B cell (primary cell): Measurements from ENCODE around the gene USP36. TPM values are rescaled to one million over a fixed set of nuclear protein-coding genes. Genes with fewer than 3 reads are reported as not detected.

ENCODE experiments used
- ATAC-seq: fragments of 200-7000 bp; cut with Tn5 transposase; one replicate; pipeline ENCODE4 v1.10.0; 2021; ENCODE audit warnings: low read depth, mild to moderate bottlenecking, moderate number of reproducible peaks, moderate library complexity
- CTCF ChIA-PET: fragments of 350-600 bp; sonication (Branson Sonifier 250); formaldehyde crosslinking; loops from one replicate; lab custom pipeline; 2021; ENCODE audit warnings: antibody characterized with exemption, inconsistent platforms; lab: Charles Lee
- POLR2A ChIA-PET: fragments of 350-600 bp; sonication (Branson Sonifier 250); formaldehyde crosslinking; loops from one replicate; lab custom pipeline; 2021; ENCODE audit warnings: antibody characterized with exemption; lab: Charles Lee
- DNase-seq: peaks from one replicate; pipeline ENCODE4 v3.0.0; 2013
- H2AFZ ChIP-seq: 2 replicates; pipeline ENCODE4 v1.6.1; 2012; ENCODE audit warnings: mild to moderate bottlenecking, low read depth, low read length; ENCODE audit not compliant: insufficient read depth, poor library complexity, severe bottlenecking
- H3K27ac ChIP-seq, 2 donors: 1 replicate in 1 of 2; 2 replicates in 1 of 2; pipeline ENCODE4 v1.5.1; 2012 to 2013; ENCODE audit warnings: low read length in 2 of 2, mild to moderate bottlenecking in 2 of 2, moderate library complexity in 1 of 2
- H3K27me3 ChIP-seq, 4 experiments: fragments of 200-600 bp in 1 of 4; sonication (generic) in 1 of 4; replicated peaks in 1 of 4; 1 replicate in 2 of 4; 2 replicates in 2 of 4; pipeline versions ENCODE4 v1.6.1 to v1.7.0; 2013 to 2016; ENCODE audit warnings: low read length in 3 of 4, mild to moderate bottlenecking in 2 of 4, mixed read lengths in 1 of 4, moderate library complexity in 1 of 4; ENCODE audit not compliant: insufficient read depth in 4 of 4, control insufficient read depth in 3 of 4; ENCODE audit errors: control extremely low read depth in 1 of 4
- H3K36me3 ChIP-seq, 2 experiments: replicated peaks in 1 of 2; 1 replicate in 1 of 2; 2 replicates in 1 of 2; pipeline versions ENCODE4 v1.6.1 to v1.7.1; 2013; ENCODE audit warnings: low read length in 1 of 2; ENCODE audit not compliant: insufficient read depth in 2 of 2, control insufficient read depth in 1 of 2; ENCODE audit errors: control extremely low read depth in 1 of 2, extremely low read depth in 1 of 2
- H3K4me1 ChIP-seq, 2 donors: fragments of 200-600 bp in 1 of 2; sonication (generic) in 1 of 2; 1 replicate in 1 of 2; 2 replicates in 1 of 2; pipeline versions ENCODE4 v1.5.1 to v1.6.1; 2013 to 2017; ENCODE audit warnings: low read length in 2 of 2; ENCODE audit not compliant: control insufficient read depth in 2 of 2, insufficient read depth in 2 of 2
- H3K4me2 ChIP-seq: replicated peaks from 2 replicates; pipeline ENCODE3; 2012; ENCODE audit warnings: mild to moderate bottlenecking, low read depth, low read length; ENCODE audit not compliant: poor library complexity, severe bottlenecking
- H3K4me3 ChIP-seq, 5 experiments: fragments of 200-600 bp in 1 of 5; sonication (generic) in 1 of 5; 1 replicate in 3 of 5; 2 replicates in 2 of 5; pipeline versions ENCODE4 v1.5.1 to v1.7.0; 2011 to 2016; ENCODE audit warnings: low read length in 4 of 5, mild to moderate bottlenecking in 4 of 5, low read depth in 2 of 5, control low read depth in 1 of 5, moderate library complexity in 1 of 5; ENCODE audit not compliant: insufficient read depth in 1 of 5; ENCODE audit errors: control extremely low read depth in 1 of 5, extremely low read depth in 1 of 5
- H3K79me2 ChIP-seq: fragments of 200-600 bp; sonication (generic); one replicate; pipeline ENCODE4 v1.6.0; 2016; ENCODE audit warnings: low read length; ENCODE audit not compliant: control insufficient read depth, insufficient read depth
- H3K9ac ChIP-seq: fragments of 200-600 bp; sonication (generic); 2 replicates; pipeline ENCODE4 v1.6.1; 2017; ENCODE audit warnings: mild to moderate bottlenecking, low read length, moderate library complexity
- H3K9me3 ChIP-seq, 3 donors: one replicate each; pipeline versions ENCODE4 v1.6.1 to v1.7.1; 2013; ENCODE audit warnings: low read length in 2 of 3; ENCODE audit not compliant: control insufficient read depth in 2 of 3, insufficient read depth in 1 of 3; ENCODE audit errors: control extremely low read depth in 1 of 3
- H4K20me1 ChIP-seq: 2 replicates; pipeline ENCODE4 v1.6.0; 2012; ENCODE audit warnings: mild to moderate bottlenecking, low read length; ENCODE audit not compliant: insufficient read depth, control insufficient read depth, poor library complexity, severe bottlenecking
- H3K27ac Mint-ChIP-seq: one replicate; pipeline ENCODE4 v1.8.0; 2021; ENCODE audit warnings: mixed read lengths
- H3K27me3 Mint-ChIP-seq: one replicate; pipeline ENCODE4 v1.8.0; 2021; ENCODE audit warnings: mixed read lengths
- H3K4me1 Mint-ChIP-seq: one replicate; pipeline ENCODE4 v1.8.0; 2021; ENCODE audit warnings: mixed read lengths
- H3K4me3 Mint-ChIP-seq: one replicate; pipeline ENCODE4 v1.8.0; 2021; ENCODE audit warnings: mixed read lengths
- H3K9me3 Mint-ChIP-seq: one replicate; pipeline ENCODE4 v1.8.0; 2022; ENCODE audit warnings: mixed read lengths; ENCODE audit not compliant: insufficient read depth
- EZH2 ChIP-seq: IDR thresholded peaks from 2 replicates; pipeline ENCODE4 v1.6.1; 2012; ENCODE audit warnings: borderline replicate concordance, low read depth, mild to moderate bottlenecking, moderate library complexity, low read length; ENCODE audit not compliant: insufficient read depth, poor library complexity, severe bottlenecking
- WGBS: methylation state at CpG from one replicate; pipeline ENCODE4 v1.1.5; 2013; ENCODE audit warnings: missing lambda C conversion rate; ENCODE audit not compliant: insufficient coverage; 5-methylcytosine and 5-hydroxymethylcytosine counted together
- intact Hi-C: fragments of 100-400 bp; cut with micrococcal nuclease; formaldehyde crosslinking; loops from one replicate; pipeline ENCODE4 v1.10.0; 2022
- polyA plus RNA-seq: library from polyadenylated mRNA; depleted of rRNA; stranded (reverse); fragments of >200 nt; gene quantifications from 2 replicates; pipeline ENCODE4 v1.2.3, GENCODE V29; 2012
- total RNA-seq, 2 donors: library from RNA; stranded (reverse); fragments of 120-200 nt in 1 of 2; gene quantifications; 1 replicate in 1 of 2; 2 replicates in 1 of 2; pipeline versions ENCODE4 v1.2.3 to v1.2.4, GENCODE V29; 2013 to 2022
- TF ChIP-seq, protein P1 (sequence below): fragments of 200-600 bp; IDR thresholded peaks from one replicate; pipeline ENCODE4 v1.8.0; 2022; ENCODE audit warnings: antibody characterized with exemption, mild to moderate bottlenecking

The USP36 gene
- total and polyA plus RNA-seq, 2 donors (not counting 1 experiment from before 2014, with no cell fraction given), result 52.2 to 137 TPM

DNA sequence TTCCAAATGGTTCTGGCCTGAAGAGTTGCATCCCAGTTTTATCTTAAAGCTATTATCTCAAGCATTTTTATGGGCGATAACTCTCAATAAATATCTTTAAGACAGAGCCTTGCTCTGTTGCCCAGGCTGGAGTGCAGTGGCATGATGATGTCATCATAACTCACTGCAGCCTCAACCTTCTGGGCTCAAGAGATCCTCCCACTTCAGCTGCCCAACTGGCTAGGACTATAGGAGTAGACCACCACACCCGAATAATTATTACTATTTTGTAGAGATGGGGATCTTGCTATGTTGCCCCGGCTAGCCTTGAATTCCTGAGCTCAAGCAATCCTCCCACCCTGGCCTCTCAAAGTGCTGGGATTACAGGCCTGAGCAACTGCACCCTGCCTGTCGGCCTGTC, 32.5 kb downstream of the USP36 start:
- ATAC-seq, result no peak
- Histone ChIP-seq H4K20me1 (peaks cover 6% of the 10 kb centered on the region), H3K9me3 (no peaks in the 10 kb centered on the region), H3K4me3 (no peak overlapping the region), H3K9ac (no peak overlapping the region), H3K27me3 (no peaks in the 10 kb centered on the region), H3K79me2 (peaks cover 14% of the 10 kb centered on the region), H3K27ac (no peak overlapping the region), H3K36me3 (peaks cover 0 to 73% of the 10 kb centered on the region in 2 experiments), H3K4me1 (peaks cover 19% of the 10 kb centered on the region in 2 donors), H3K4me2 (no peak overlapping the region), H2AFZ (no peak overlapping the region)
- Mint-ChIP-seq H3K4me1 (peaks cover 18% of the 10 kb centered on the region), H3K27ac (no peak overlapping the region), H3K4me3 (no peak overlapping the region), H3K9me3 (no peaks in the 10 kb centered on the region), H3K27me3 (no peaks in the 10 kb centered on the region)
- intact Hi-C loops, result no loop called here
- DNase-seq, result no peak
- TF ChIP-seq, protein P1, sequence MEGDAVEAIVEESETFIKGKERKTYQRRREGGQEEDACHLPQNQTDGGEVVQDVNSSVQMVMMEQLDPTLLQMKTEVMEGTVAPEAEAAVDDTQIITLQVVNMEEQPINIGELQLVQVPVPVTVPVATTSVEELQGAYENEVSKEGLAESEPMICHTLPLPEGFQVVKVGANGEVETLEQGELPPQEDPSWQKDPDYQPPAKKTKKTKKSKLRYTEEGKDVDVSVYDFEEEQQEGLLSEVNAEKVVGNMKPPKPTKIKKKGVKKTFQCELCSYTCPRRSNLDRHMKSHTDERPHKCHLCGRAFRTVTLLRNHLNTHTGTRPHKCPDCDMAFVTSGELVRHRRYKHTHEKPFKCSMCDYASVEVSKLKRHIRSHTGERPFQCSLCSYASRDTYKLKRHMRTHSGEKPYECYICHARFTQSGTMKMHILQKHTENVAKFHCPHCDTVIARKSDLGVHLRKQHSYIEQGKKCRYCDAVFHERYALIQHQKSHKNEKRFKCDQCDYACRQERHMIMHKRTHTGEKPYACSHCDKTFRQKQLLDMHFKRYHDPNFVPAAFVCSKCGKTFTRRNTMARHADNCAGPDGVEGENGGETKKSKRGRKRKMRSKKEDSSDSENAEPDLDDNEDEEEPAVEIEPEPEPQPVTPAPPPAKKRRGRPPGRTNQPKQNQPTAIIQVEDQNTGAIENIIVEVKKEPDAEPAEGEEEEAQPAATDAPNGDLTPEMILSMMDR, result no peak
- TF ChIP-seq EZH2, result no peak
- CTCF ChIA-PET, result interaction anchor here (1.0 kb wide), 1 partner anchor 9 kb away, joined by 3 read pairs; no protein-coding TSS in a partner anchor
- no CpG with 5 or more reads among the region's 4 CpGs for WGBS
- POLR2A ChIA-PET, result no interaction called here

DNA sequence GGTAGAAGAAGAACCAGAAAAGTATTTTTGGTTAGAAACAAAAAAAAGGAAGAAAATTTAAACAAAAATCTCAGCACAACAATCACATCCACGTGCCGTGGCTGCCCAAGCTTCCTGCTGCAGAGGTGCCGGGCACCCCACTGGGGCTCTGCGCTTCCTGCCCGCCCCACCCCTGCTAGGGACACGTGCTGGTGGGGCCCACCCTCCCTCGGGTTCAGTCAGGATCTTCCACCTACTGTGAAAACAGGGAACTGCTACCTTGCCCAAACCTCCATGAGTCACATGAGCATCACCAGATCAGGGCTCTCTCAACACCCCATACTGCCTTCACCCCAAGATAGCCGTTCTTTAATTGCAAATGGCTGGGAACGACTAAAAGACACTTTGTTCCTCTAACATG, 34.2 kb downstream of the USP36 start:
- Histone ChIP-seq H2AFZ (no peak overlapping the region), H3K4me3 (no peak overlapping the region), H3K36me3 (peaks cover 0 to 71% of the 10 kb centered on the region in 2 experiments), H3K9ac (no peak overlapping the region), H3K79me2 (peaks cover 25% of the 10 kb centered on the region), H3K4me1 (peaks cover 19% of the 10 kb centered on the region in 2 donors), H3K27me3 (no peaks in the 10 kb centered on the region), H3K27ac (peak overlapping the region; percentile 55 to 81), H4K20me1 (peaks cover 21% of the 10 kb centered on the region), H3K4me2 (peak overlapping the region; percentile 37), H3K9me3 (no peaks in the 10 kb centered on the region)
- DNase-seq, result peak; percentile 77
- Mint-ChIP-seq H3K27me3 (no peaks in the 10 kb centered on the region), H3K4me3 (no peak overlapping the region), H3K4me1 (peaks cover 18% of the 10 kb centered on the region), H3K27ac (peak overlapping the region; percentile 76), H3K9me3 (no peaks in the 10 kb centered on the region)
- ATAC-seq, result peak; percentile 68
- CTCF ChIA-PET, result no interaction called here
- intact Hi-C loops, result no loop called here
- POLR2A ChIA-PET, result no interaction called here
- TF ChIP-seq, protein P1, result peak; percentile 21
- no peak for TF ChIP-seq EZH2
- 16% methylated on average over 9 of the region's 9 CpGs for WGBS
